GM19455 (cell line): ENCODE data around the gene PPP1R37.
"Not testable (repeated sequence)": the region's sequence is repeated elsewhere in the genome, so short reads cannot be mapped to it uniquely, and the experiment has no call there.

Experiments used
- ATAC-seq: cut with Tn5 transposase; IDR thresholded peaks from one replicate; pipeline ENCODE4 v1.9.1; 2021; ENCODE audit not compliant: unreplicated experiment

Gene PPP1R37

GRCh38 chr19:45094707-45095106, 1.7 kb downstream of the PPP1R37 start:
- no peak for ATAC-seq

DNA sequence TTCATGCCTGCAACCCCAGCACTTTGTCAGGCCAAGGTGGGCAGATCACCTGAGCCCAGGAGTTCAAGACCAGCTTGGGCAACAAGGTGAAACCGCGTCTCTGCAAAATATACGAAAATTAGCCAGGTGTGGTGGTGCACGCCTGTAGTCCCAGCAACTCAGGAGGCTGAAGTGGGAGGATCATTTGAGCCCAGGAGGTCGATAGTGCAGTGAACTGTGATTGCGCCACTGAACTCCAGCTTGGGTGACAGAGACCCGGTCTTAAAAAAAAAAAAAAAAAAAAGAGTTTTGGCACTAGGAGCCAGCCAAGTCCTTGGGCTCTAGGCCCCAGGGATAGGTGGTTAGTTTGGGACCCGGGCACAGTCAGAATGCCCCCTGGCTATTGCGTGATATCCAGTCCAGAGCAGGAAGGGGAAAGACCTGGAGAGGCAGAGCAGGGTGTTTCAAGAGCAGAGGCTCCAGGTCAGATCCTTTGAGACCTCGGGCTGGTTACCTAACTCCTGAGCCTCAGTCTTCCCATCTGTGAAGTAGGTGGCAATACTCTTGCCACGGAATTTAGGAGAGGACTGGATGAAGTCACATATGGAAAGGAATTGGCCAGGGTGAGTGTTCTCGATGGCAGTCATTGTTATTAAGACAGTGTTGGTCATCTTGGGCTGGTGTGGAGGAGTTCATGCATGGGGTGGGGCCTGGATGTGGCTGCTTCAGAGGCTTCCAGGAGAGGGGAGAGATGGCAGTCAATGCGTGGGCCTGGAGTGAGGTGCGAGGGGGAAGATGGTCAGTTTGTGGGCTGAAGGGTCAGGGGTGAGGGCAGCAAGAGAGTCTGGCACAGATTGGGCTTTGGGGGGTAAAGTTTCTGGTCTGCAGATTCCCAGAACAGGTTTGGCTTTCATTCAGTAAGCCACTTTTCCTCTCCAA, 2.8 kb downstream of the PPP1R37 start:
- no peak for ATAC-seq

GRCh38 chr19:45096700-45097099, 3.7 kb downstream of the PPP1R37 start:
- no peak for ATAC-seq

- no peak for ATAC-seq
These were observed 4.4 kb downstream of the PPP1R37 start for GRCh38 chr19:45097450-45097775.

- no peak for ATAC-seq
These were observed 5.0 kb downstream of the PPP1R37 start for GRCh38 chr19:45097776-45098520.

DNA sequence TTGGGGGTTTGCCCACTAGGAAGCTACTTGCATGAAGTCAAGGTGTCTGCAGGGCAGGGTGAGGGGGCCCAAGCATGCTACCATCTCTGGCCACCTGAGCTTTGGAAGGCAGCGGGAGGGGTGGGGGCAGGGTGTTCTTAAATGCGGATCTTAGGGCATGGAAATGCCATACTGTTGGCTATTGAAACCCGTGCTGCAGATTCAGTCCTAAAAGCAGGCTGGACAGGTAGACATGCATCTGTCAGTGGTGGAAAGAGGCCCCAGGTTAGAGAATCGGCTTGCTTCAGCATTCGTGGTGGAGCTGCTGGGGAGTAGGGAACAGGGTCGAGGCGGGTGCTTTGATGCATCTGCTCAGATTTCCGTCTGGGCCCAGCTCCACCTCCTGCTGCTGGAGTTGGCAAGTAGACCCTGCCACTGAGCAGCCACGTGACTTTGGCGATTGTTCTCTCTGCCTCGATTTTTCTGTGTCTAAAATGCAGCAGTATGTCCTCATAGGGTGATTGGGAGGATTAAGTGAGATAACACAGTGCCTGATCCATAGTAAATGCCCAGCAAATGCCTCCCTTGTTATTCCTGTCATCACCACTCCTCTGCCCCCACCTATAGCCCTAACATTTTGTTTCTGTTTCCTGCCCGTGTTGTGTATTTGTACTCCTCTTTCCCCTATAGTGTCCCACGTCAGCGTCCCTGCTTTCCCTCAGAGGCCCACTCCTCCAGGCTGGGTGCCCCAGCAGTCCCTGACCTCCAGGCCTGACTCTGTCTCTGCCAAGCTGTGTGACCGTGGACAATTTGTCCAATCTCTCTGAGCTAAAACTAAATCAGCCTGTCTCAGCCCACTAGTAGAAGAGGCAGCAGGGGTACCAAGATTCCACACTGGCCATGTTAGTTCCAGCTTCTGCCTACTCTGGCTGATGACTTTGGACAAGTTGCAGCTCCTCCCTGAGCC, 5.8 kb downstream of the PPP1R37 start:
- no peak for ATAC-seq

- ATAC-seq = no peak
These were observed 6.7 kb downstream of the PPP1R37 start for GRCh38 chr19:45099467-45100191.

DNA sequence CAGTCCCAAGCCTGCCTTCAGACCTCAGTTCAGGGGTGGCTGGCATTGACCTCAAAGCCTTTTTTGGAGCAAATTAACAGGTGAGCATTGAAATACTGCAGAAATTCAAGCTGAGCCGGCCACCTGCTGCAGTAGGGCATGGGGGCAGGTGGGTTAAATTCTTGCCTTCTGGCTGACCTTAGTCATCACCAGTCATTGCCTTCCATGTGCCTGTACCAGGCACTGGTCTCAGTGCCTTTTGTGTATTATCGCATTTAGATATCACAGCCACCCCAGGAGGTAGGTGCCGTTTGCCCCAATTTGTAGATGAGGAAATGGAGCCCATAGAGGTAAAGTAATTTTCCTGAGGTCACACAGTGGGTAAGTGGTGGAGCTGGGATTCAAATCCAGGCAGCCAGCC, 7.2 kb downstream of the PPP1R37 start:
- ATAC-seq = no peak

GRCh38 chr19:45100846-45101252, 7.9 kb downstream of the PPP1R37 start:
- ATAC-seq = no peak

- no peak for ATAC-seq
These were observed 8.8 kb downstream of the PPP1R37 start for GRCh38 chr19:45101806-45102205.

- no peak for ATAC-seq
These were observed 9.5 kb downstream of the PPP1R37 start for GRCh38 chr19:45102481-45102880.

DNA sequence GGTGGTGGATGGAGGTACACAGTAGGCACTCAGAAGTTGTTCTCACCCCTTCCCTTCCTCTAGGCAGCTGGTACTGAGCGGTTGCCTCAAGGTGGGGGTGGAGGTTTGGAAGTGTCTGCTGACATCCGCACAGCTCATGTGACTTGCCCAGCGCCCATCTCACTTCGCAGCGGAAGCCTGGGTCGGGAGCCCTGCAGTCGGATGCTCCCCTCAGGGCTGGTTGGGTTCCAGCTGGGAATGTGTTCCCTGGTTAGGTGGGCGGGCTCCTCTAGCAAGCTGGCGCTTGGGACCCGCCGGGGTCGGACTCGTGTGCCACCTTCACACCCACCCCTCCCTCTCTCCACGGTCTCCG, 10.2 kb downstream of the PPP1R37 start:
- ATAC-seq = no peak

DNA sequence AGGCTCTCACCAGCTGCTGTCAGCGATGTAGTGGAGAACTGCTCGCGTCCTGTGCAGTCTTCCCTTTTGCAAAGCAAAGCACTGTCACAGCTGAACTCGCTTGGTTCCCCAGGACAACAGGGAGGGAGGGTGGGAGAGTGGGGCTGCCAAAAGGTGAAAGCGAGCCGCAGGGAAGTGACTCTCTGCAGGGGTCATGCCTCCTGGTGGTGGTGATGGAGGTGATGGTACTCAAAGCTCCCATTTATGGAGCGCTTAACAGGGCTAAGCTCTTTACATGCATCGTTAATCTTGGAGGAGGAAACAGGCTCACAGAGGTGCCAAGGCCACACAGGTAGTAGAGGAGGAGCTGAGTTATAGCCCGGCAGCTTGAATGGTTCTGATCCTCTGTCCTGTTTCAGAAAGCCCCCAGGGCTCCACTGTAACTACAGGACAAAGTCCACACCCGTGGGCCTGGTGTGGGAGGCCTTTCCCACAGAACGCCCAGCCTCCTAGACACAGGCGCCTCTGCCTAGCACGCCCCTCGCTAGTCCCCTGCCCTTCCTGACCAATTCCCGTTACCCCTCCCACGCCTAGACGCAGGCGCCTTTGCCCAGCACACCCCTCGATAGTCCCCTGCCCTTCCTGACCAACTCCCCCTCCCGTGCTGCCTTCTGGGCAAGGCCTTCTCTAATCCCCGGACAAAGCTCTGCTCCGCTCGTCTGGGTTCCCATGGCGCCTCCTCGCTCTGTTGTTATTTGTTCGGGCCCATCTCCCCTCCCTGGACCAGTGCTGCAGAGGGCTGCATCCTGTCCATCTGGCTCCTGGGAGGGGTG, 10.7 kb downstream of the PPP1R37 start:
- no peak for ATAC-seq

GRCh38 chr19:45104658-45105349, 11.8 kb downstream of the PPP1R37 start:
- no peak for ATAC-seq

GRCh38 chr19:45106363-45106762, 13.4 kb downstream of the PPP1R37 start:
- not testable (repeated sequence) for ATAC-seq

GRCh38 chr19:45107621-45108150, 14.7 kb downstream of the PPP1R37 start:
- no peak for ATAC-seq

GRCh38 chr19:45110851-45111266, 17.9 kb downstream of the PPP1R37 start:
- ATAC-seq = no peak

DNA sequence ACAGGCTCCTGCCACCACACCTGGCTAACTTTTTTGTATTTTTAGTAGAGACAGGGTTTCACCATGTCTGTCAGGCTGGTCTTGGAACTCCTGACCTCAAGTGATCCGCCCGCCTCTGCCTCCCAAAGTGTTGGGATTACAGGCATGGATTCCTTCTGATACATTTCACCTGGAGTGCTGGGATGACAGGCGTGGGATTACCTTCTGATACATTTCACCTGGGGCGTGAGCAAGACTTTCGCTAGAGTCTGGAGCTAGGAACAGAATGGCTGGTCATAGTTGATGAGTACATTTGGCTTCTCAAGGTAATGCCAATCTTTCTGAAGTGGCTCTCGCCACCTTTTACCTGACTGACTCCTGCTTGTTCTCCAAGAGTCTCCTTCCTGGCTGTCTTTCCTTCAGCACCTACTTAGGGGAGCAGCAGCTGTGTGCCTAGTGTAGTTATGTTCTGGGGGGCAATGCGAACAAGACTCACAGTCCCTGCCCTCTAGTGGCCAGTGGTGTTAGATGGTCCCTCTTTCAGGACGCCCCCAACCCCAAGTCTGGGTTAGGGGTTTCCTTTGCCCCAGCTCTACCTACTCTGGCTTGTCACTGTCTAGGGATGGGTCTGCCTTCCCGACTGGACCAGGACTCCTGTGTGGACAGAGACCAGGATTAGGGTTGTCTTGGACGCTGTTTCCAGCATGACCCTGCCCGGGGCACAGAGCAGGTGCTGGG, 19.3 kb downstream of the PPP1R37 start:
- ATAC-seq = no peak
